GM21576 (cell line): ENCODE measurements around the gene ST6GALNAC6.
"Not testable (repeated sequence)": the region's sequence is repeated elsewhere in the genome, so short reads cannot be mapped to it uniquely, and the experiment has no call there.

Experiments
- ATAC-seq: cut with Tn5 transposase; IDR thresholded peaks from one replicate; pipeline ENCODE4 v1.9.1; 2021; ENCODE audit warnings: mild to moderate bottlenecking, moderate library complexity; ENCODE audit not compliant: unreplicated experiment

Gene ST6GALNAC6

DNA sequence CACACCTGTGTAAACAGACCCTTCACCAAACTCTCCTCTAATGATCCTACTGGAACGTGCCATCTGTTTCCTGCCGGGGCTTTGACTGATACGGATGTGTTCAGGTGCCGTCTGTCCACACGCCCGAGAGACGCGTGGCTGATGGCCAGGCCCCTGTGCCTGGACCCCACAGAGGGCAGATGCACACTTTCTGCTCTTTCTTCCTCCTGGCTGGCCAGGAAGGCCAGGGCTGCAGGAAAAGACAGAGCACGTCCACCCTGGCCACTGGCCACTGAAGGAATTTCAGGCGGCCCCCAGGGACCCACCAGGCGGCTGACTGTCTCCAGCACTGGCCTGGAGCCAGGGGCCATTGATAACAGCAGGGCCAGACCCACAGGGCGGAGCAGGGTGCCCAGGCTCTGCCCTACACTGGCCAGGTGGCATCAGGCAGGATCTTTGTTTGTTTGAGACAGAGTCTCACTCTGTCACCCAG, 41.3 kb downstream of the ST6GALNAC6 start:
- ATAC-seq = no peak

DNA sequence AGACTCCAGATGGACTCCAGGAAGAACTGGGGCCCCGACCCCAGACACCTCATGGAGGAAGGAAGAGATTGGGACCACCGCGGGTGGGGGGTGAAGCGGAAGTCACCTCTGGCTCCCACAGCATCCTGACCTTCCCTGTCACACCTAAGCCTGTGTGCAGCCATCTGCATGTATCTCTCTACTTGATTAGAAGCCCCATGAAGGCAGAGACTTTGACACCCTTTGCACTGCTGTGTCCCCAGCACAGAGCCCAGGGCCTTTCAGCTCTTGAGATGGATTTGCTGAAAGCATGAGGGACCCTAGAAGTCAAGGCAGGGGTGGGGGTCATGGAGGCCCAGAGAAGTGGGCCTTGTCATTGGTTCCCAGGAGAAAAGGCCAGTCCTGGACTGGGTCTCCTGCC, 42.1 kb downstream of the ST6GALNAC6 start:
- no peak for ATAC-seq

DNA sequence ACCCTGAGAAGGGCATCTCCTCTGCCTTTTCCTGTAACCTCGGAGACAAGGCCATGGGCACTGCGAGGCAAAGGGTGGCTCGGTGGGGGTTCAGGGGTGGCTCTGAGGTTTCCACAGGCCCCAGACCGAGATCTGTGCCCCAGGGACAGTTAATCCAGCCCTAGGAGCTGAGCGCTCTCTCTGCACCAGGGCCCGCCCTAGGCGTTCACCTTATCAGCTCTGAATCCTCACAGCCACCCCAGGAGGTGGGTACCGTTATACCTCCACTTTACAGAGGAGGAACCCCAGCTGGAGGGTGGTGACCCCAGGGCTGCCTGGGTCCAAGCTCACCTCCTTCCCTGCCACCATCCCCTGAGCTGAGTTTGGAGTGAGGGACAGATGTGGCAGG, 42.7 kb downstream of the ST6GALNAC6 start:
- ATAC-seq = no peak

DNA sequence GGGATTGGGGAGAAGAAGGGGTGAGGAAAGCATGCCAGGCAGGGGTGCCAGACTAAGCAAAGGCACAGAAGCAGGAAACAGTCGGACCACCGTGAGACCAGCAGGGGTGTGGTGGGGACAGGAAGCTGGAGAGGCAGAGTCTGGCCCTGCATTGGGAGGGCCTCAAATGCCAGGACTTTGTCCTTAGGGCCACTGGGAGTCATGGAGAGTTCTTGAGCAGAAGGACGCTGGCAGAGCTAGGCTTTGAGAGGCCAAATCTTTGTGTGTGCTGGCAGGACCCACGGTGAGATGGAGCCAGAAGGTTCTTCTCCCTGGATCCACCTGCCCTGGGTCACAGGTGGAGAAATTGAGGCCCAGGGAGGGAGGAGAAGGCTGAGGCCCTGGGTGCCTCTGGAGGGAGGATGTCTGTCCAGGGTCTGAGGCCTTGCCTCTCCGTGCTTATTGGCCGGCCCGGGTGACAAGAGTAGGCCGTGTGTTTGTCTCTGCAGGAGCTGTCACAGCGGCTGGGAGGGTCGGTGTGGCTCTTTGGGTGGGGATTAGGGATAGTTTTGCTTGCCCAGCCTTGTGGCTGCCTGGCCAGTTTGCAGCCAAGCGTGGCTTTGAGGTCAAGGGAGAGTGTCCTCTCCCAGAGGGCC, 43.2 kb downstream of the ST6GALNAC6 start:
- no peak for ATAC-seq

DNA sequence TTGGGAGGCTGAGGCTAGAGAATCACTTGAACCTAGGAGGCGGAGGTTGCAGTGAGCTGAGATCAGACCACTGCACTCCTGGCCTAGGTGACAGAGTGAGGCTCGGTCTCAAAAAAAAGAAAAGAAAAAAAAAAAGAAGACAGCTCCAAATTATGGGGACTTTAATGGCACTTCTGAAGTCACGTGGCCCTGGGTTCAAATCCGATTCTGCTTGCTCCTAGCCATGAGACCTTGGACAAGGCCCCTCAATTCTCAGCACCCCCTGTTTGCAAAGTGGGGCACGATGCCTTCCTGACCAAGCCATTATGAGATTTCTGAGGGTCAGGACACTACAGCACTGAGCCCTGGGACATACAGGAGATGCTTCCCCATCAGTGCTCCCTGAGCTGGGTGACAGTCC, 43.9 kb downstream of the ST6GALNAC6 start:
- no peak for ATAC-seq

DNA sequence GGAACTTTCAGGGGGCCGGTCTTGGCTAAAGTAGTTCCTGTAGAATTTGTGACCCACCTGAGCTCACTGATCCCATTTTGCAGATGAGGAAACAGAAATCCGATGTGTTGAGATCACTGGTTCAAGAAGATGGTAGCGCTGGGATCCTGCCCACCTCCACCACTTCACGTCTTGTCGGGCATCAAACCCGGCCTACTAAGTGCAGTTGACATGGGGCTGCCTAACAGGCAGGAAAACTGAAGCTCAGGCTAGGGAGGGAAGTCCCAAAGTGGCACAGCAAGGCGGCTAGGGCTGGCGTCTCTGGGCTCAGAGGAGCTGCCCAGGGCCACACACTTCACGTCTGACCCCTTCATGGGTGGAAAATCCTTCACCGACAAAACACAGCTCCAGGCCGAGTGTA, 44.4 kb downstream of the ST6GALNAC6 start:
- ATAC-seq = no peak

DNA sequence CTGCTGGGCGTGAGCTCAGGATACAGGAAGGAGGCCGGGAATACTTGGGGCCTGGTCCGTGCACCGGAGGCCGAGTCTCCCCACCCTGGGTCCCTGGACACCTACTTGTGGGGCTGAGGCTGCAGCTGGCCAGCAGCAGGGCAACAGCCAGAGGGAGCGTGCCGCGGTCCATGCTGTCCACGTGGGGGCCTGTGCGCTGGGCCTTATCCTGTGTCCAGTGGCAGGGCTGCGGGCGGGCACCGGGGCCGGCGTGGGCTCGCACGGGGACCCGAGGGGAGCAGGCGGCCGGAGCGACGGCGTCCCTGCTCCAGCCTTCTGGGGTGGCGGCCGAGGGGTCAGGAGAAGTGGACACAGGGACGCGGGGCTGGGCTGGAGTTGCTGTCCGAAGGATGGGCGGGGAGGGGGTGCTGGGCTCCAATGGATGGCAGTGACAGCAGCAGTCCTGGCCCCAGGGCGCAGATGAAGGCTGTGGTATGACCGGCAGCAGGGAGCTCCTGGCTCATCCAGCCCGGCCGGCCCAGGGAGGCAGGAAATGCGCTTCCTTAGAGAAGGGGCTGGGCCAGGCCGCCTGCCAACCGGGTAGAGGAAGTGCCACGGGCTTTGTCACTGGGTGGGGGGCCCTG, 45.1 kb downstream of the ST6GALNAC6 start, which contains the start of gene ENG:
TSS of gene ENG (minus strand) at position 475 of the 623 bp plus-strand sequence. CDS start at position 172, 303 bp downstream.
- no peak for ATAC-seq

DNA sequence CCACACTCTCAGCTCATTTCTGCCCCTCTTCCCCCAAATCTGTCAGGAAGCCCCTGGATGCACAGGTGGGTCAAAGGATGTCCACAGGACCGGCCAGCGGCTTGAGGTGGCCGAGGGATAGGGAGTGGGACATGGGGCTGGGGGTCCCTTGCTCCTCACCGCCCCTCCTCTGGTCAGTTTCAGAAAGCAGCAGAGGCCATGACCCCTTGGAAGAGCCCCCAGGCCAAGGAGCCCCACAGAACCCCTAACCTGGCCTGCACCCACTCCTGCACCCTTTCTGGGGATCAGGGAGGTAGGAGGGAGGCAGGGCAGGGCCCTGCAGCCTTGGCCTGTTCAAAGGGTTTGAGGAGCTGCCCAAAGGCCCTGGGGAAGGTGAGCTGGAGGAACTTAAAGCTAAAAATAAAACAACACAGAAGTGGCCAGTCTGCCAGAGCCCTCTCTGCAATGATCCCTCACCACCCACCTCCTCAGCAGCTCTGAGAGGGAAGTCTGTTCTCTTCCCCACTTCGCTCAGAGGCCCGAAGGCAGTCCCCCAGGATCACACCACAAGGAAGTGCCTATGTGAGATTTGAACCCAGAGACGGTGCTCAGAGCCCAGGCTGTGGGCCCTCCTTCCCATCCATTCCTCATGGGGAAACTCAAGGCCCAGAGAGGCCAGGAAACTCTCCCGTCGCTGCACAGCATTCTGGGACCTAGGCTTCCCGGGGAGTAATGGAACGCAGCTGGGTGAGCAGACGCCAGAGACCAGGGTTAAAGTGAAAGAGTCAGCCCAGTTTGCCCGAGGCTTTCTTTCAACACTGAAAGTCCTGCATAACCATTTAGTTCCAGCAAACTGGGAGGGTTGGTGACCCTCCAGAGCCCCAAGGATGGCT, 45.9 kb downstream of the ST6GALNAC6 start:
- no peak for ATAC-seq

DNA sequence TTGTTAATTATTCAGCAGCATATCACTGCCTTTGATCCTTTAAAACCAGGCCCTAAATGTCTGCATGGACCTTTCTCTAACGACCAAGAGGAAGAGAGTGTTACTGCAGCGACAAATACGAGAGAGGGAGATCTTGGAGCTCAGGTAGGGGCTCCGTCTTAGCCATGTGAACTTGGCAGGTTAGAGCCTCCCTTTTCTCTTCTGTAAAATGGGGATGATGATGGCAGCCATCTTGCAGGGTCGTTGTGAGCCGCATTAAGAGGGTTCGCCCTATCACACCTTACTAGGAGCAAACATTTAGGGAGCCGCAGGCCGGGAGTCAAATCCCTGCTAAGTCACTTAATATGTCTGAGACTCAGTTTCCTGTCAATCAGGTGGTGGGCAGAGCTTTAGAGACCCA, 46.6 kb downstream of the ST6GALNAC6 start:
- no peak for ATAC-seq

DNA sequence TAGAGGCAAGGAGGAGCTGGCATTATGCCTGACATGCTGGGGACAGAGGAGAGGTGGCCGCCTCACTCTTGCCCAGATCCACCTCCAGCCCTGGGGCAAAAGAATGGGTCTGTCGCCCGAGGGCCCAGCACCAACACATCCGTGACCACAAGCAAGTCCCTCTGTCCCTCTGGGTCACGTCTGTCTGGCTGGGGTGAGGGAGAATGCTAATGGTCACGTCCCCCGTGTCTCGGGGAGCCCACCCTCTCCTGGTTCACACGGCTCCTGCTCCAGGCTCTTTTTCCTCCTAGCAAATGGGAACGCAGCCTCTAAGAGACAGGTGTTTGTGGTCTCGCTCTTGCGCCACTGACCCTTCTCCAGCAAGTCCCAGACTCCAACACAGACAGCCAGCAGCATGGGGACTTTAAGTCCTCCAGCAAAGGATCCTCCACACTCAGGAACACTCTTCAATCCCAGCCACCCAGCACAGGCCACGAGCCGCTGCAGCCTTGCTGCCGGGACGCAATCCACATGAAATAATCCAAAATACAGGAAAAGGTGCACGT, 49.0 kb downstream of the ST6GALNAC6 start:
- no peak for ATAC-seq

DNA sequence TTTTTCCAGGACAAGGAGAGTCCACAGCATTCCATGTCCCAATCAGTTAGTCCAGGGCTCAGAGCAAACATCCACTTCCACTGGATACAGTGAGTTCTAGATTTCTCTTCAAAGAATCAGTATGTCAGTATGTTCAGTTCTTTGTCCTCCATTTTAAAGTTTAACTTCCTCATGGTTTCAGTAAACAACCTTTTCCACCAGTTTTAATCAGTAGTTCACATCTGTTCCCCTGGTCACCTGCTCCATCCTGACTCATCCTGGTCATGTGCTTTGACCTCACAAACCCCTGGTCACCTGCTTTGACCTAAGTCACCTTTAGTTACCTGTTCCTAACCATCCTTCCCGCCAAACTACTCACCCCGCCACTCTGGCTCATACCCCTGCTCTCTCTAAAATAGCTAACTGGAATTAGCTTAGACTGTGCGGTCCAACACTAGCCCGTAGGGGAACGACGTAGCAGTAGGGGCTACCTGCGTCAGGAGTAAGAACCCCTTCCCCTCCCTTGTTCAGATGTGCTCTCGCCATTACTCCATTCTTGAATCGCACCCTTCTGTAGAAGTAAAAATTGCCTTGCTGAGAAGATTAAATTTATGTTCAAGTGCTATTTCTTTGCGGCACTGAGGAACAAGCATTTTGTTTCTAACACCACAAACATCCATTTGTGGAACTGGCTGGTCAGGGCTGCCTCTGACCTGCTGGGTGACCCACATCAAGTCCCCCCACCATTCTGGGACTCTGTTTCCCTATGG, 50.5 kb downstream of the ST6GALNAC6 start:
- no peak for ATAC-seq

DNA sequence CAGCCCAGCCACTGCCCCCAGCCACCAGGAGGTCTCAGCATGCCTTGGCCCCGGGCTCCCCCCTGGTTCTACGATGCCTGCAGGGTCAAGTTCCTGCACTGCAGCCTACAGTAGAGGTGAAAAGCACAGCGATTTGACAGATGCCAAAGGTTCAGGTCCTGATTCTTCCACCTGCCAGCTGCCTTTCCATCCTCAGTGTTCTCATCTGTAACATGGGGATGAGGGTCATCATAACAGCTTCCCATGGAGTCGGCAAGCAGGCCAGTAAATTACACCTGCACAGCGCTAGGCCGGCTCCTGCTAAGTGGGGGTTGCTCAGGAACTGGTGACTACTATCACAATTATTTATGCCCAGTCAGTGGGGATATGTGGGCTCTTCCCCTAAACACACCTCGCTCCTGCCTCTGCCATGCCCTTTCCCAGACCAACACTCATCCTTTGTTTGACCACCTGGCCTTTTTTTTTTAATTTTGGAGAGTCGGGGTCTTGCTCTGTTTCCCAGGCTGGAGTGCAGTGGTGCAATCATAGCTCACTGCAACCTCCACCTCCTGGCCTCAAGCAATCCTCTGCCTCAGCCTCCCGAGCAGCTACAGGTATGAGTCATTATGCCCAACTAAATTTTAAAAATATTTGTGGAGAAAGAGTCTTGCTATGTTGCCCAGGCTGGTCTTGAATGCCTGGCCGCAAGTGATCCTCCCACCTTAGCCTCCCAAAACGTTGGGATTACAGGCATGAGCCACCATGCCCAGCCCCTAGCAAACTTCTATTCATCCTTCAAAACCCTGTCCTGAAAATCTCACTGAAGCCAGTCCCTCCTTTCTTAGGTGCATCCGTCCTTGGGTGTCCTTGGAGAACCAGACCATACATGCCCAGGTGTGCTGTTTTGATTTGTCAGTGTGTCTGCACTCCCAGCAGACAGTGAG, 51.3 kb downstream of the ST6GALNAC6 start:
- no peak for ATAC-seq

DNA sequence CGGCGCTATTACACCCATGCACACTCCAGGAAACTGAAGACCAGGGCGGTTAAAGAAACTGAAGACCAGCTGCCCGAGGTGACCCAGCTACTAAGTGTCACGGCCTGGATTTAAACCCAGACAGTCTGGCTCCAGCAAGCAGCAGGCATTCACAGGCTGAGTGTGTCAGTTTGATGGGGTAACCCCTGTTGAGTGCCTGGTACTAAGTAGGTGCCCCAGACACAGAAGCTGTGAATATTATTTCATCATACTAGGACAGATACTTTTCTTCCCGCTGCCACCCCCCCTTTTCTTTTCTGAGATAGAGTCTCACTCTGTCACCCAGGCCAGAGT, 52.3 kb downstream of the ST6GALNAC6 start:
- ATAC-seq = no peak

DNA sequence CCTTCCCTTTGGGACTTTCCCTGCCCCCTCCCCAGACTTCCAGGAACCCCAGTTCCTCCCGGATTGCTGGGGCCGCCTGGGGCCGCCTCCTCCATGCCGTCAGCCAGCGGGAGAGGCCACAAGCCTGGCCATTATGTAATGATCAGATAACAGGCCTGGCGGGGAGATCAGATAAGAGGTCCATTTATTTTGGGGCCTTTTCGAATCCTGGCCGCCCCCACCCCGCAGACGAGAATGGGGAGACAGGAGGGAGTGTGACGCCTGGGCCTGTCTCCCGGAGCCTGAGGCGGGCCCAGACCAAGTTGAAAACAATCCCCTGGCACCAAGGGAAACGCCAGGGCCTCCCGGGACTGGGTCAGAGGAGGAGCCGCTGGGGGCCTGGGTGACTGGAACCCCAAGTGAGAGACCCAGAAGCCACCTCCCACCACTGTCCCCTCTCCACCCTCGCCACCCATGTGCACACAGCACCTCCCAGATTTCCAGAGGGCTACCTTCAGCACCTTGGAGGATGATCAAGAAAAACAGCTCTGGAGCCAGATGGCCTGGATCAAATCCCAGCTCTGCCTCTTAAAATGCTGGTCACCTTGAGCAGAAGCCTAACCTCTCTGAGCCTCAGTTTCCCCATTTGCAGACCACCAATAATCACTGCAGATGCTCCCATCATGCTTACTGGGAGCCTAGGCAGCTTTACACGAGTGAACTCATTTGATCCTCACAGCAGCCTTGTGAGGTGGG, 52.8 kb downstream of the ST6GALNAC6 start:
- no peak for ATAC-seq

DNA sequence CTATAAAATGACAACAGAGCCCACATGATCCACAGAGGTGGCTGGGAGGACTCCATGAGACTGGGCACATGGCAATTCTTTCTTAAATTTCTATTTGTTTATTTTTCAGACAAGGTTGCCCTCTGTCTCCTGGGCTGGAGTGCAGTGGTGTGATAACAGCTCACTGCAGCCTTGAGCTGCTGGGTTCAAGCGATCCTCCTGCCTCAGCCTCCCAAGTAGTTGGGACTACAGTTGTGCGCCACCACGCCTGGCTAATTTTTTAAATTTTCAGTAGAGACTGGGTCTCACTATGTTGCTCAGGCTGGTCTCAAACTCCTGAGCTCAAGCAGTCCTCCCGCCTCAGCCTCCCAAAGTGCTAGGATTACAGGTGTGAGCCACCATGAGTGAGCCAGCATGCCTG, 53.8 kb downstream of the ST6GALNAC6 start:
- not testable (repeated sequence) for ATAC-seq

DNA sequence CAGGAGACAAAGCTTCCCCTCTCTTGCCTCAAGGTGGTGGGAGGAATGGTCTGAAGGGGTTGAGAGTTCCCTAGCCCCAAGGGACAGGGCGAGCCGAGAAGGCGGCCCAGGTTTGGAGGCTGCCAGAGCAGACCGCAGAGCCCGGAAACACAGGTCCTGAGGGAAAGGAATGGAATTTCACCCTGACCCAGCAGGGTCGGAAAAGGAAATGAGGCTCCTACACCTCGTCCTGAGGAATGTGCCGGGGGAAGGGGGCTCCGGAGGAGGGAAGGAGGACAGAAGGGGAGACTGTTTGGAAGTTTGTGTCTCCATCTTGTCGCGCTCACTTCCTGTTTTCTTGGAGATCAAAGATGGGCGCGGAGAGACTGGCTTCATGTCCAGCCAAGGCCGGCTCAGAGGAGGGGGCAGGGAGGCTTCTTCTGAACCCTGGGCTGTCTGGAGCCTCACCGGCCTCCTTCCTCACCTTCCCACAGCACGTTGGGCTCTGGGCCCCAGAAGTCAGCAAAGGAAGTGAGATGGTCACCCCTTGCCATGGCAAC, 54.5 kb downstream of the ST6GALNAC6 start:
- no peak for ATAC-seq

DNA sequence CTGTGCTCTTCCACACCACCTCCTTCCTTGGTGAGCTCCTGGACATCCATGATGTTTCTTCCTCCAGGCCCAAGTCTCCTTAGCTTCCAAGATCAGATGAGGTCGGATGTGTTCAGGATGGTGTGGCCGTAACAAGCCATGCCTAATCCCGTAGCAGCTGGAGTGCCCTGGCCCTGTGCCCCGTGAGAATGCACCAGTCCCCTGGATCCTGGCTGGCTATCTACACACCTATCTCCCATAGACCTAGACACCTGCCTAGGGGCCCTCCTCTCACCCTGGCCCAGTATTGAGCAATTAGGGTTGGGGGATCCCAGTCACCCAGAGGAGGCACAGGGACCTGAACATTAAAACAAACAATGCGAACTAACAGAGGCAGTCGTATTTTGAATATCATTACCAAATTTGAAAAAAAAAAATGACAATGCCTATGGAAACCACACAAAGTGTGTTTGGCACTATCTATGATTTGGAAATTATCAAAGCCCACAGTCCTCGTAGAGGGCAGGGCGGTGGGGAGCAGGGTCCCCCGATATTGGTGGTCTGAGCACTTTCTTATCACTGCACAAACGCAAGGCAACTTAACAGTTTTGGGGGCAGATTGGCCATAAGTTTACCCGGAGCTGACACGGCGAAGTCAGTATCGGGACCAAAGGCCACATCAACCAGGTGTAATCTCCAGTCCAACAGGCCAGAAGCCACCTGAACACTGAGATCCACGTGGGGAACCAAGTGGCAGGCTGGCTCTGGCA, 58.1 kb downstream of the ST6GALNAC6 start:
- no peak for ATAC-seq
